Erythroblast (primary cell): ENCODE measurements around the gene CA5B.

Experiments used
- GATA1 ChIP-seq: IDR thresholded peaks from 2 replicates; pipeline ENCODE4 v1.6.1; 2011; ENCODE audit warnings: low read depth, mild to moderate bottlenecking, control low read depth, low read length, moderate library complexity
- POLR2A ChIP-seq: IDR thresholded peaks from 2 replicates; pipeline ENCODE4 v1.6.1; 2011; ENCODE audit warnings: mild to moderate bottlenecking, low read length

DNA sequence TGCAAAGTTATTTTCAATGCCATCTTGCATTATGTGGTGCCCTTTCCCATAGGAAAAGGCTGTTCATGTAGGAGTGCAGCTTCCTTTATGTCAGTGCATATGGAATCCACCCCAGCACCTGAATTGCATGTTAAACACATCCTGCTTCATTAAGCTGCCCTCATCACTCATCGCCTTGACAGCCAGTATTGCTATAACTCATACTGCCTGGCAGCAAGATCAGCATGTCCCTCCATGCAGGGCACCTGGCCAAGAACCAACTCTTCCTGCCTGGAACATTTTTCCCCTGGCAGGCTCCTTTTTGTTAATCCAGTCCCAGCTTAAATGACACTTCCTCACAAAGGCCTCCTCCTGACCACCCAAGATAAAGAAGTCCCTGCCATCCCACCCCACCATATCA, 23.5 kb upstream of the CA5B start:
- TF ChIP-seq POLR2A (no peak), GATA1 (no peak)
